CMK (cell line): ENCODE results near the gene COPS8.
A peak's percentile ranks its signal among the peaks of the same experiment; 100 is the strongest.

Experiments
- DNase-seq: peaks from one replicate; pipeline ENCODE4 v3.0.0-alpha.2; 2010; ENCODE audit warnings: low read depth

Gene COPS8

GRCh38 chr2:237101118-237101979, 15.7 kb downstream of the COPS8 start:
- DNase-seq: no peak

GRCh38 chr2:237102428-237102827, 16.7 kb downstream of the COPS8 start:
- no peak for DNase-seq

GRCh38 chr2:237109421-237109934, 23.8 kb downstream of the COPS8 start:
- no peak for DNase-seq

- no peak for DNase-seq
These were observed 27.5 kb downstream of the COPS8 start for GRCh38 chr2:237113026-237113795.

GRCh38 chr2:237115870-237116269, 30.2 kb downstream of the COPS8 start:
- no peak for DNase-seq

- no peak for DNase-seq
These were observed 30.7 kb downstream of the COPS8 start for GRCh38 chr2:237116431-237116830.

GRCh38 chr2:237118025-237118424, 32.3 kb downstream of the COPS8 start:
- no peak for DNase-seq

GRCh38 chr2:237118561-237119155, 33.0 kb downstream of the COPS8 start:
- DNase-seq: no peak

GRCh38 chr2:237120916-237121315, 35.2 kb downstream of the COPS8 start:
- no peak for DNase-seq

GRCh38 chr2:237121321-237121720, 35.6 kb downstream of the COPS8 start:
- DNase-seq: no peak

GRCh38 chr2:237122214-237122666, 36.6 kb downstream of the COPS8 start:
- peak; percentile 18 for DNase-seq

- DNase-seq: no peak
These were observed 39.1 kb downstream of the COPS8 start for GRCh38 chr2:237124820-237125219.

GRCh38 chr2:237125967-237126366, 40.3 kb downstream of the COPS8 start:
- DNase-seq: no peak

GRCh38 chr2:237126519-237127174, 41.0 kb downstream of the COPS8 start:
- no peak for DNase-seq

- no peak for DNase-seq
These were observed 42.5 kb downstream of the COPS8 start for GRCh38 chr2:237128026-237128703.

- no peak for DNase-seq
These were observed 43.3 kb downstream of the COPS8 start for GRCh38 chr2:237128845-237129592.

- DNase-seq: no peak
These were observed 44.1 kb downstream of the COPS8 start for GRCh38 chr2:237129625-237130263.

- no peak for DNase-seq
These were observed 45.1 kb downstream of the COPS8 start for GRCh38 chr2:237130562-237131421.
